ENCODE results near the gene DIAPH1. TPM values are rescaled to one million over a fixed set of nuclear protein-coding genes. Genes with fewer than 3 reads are reported as not detected.

DIAPH1 gene
- total RNA-seq, 1 donor from 2014 or later: 63.5 TPM

GRCh38 chr5:141512911-141513626 lies 105.7 kb downstream of the DIAPH1 start:
- H3K27ac Mint-ChIP-seq: peak overlapping the region; percentile 88
- no peaks in the 10 kb centered on the region for H3K27me3 Mint-ChIP-seq
- peak overlapping the region; percentile 93 for H3K4me3 Mint-ChIP-seq (ENCODE audit: low read depth)
- peaks cover 16% of the 10 kb centered on the region for H3K4me1 Mint-ChIP-seq (ENCODE audit: low read depth)
- no peak for DNase-seq (ENCODE audit: low spot score, unreplicated experiment)
- no peak for TF ChIP-seq CTCF (IDR thresholded peaks at IDR 0.05; ENCODE audit: unreplicated experiment)
- H3K9me3 Mint-ChIP-seq (ENCODE audit: low read depth): no peaks in the 10 kb centered on the region
- H3K36me3 Mint-ChIP-seq (ENCODE audit: insufficient read depth): peaks cover 13% of the 10 kb centered on the region

GRCh38 chr5:141512390-141512910 lies 106.3 kb downstream of the DIAPH1 start:
- H3K9me3 Mint-ChIP-seq (ENCODE audit: low read depth): no peaks in the 10 kb centered on the region
- H3K27ac Mint-ChIP-seq: peak overlapping the region; percentile 88
- peak; percentile 87 for DNase-seq (ENCODE audit: low spot score, unreplicated experiment)
- H3K27me3 Mint-ChIP-seq: no peaks in the 10 kb centered on the region
- H3K36me3 Mint-ChIP-seq (ENCODE audit: insufficient read depth): peaks cover 11% of the 10 kb centered on the region
- peak overlapping the region; percentile 93 for H3K4me3 Mint-ChIP-seq (ENCODE audit: low read depth)
- H3K4me1 Mint-ChIP-seq (ENCODE audit: low read depth): peaks cover 16% of the 10 kb centered on the region
- TF ChIP-seq CTCF (IDR thresholded peaks at IDR 0.05; ENCODE audit: unreplicated experiment): peak; percentile 94

GRCh38 chr5:141511771-141512325 lies 107.0 kb downstream of the DIAPH1 start:
- H3K9me3 Mint-ChIP-seq (ENCODE audit: low read depth): no peaks in the 10 kb centered on the region
- H3K4me1 Mint-ChIP-seq (ENCODE audit: low read depth): peaks cover 16% of the 10 kb centered on the region
- peaks cover 11% of the 10 kb centered on the region for H3K36me3 Mint-ChIP-seq (ENCODE audit: insufficient read depth)
- H3K4me3 Mint-ChIP-seq (ENCODE audit: low read depth): no peak overlapping the region
- no peaks in the 10 kb centered on the region for H3K27me3 Mint-ChIP-seq
- no peak overlapping the region for H3K27ac Mint-ChIP-seq
- DNase-seq (ENCODE audit: low spot score, unreplicated experiment): no peak
- no peak for TF ChIP-seq CTCF (IDR thresholded peaks at IDR 0.05; ENCODE audit: unreplicated experiment)

GRCh38 chr5:141510850-141511601 lies 107.8 kb downstream of the DIAPH1 start:
- TF ChIP-seq CTCF (IDR thresholded peaks at IDR 0.05; ENCODE audit: unreplicated experiment): no peak
- peaks cover 16% of the 10 kb centered on the region for H3K4me1 Mint-ChIP-seq (ENCODE audit: low read depth)
- H3K27me3 Mint-ChIP-seq: no peaks in the 10 kb centered on the region
- H3K27ac Mint-ChIP-seq: no peak overlapping the region
- no peaks in the 10 kb centered on the region for H3K9me3 Mint-ChIP-seq (ENCODE audit: low read depth)
- peaks cover 8% of the 10 kb centered on the region for H3K36me3 Mint-ChIP-seq (ENCODE audit: insufficient read depth)
- H3K4me3 Mint-ChIP-seq (ENCODE audit: low read depth): no peak overlapping the region
- DNase-seq (ENCODE audit: low spot score, unreplicated experiment): no peak

- TF ChIP-seq CTCF (IDR thresholded peaks at IDR 0.05; ENCODE audit: unreplicated experiment): no peak
- H3K4me3 Mint-ChIP-seq (ENCODE audit: low read depth): no peak overlapping the region
- no peak for DNase-seq (ENCODE audit: low spot score, unreplicated experiment)
- H3K27ac Mint-ChIP-seq: no peak overlapping the region
- H3K36me3 Mint-ChIP-seq (ENCODE audit: insufficient read depth): peaks cover 8% of the 10 kb centered on the region
- no peaks in the 10 kb centered on the region for H3K9me3 Mint-ChIP-seq (ENCODE audit: low read depth)
- H3K4me1 Mint-ChIP-seq (ENCODE audit: low read depth): peaks cover 16% of the 10 kb centered on the region
- H3K27me3 Mint-ChIP-seq: no peaks in the 10 kb centered on the region
These were observed 108.6 kb downstream of the DIAPH1 start for GRCh38 chr5:141510160-141510559.
